Measurements from ENCODE around the gene DCC.

GRCh38 chr18:52341608-52342381, 1.8 kb downstream of the DCC start:
- TF ChIP-seq CTCF (IDR thresholded peaks at IDR 0.05), result no peak
- no peak for TF ChIP-seq POLR2A (IDR thresholded peaks at IDR 0.05)
- TF ChIP-seq EP300 (IDR thresholded peaks at IDR 0.05), result no peak
